EH (cell line): Measurements from ENCODE around the gene NDST3.
"Not testable (repeated sequence)": the region's sequence is repeated elsewhere in the genome, so short reads cannot be mapped to it uniquely, and the experiment has no call there.

ENCODE experiments used
- DNase-seq: peaks from one replicate; pipeline ENCODE4 v3.0.0-alpha.2; 2015; ENCODE audit warnings: low read depth

Gene NDST3

GRCh38 chr4:118273642-118274041, 239.4 kb downstream of the NDST3 start:
- no peak for DNase-seq

GRCh38 chr4:118276580-118276979, 242.3 kb downstream of the NDST3 start:
- DNase-seq, result no peak

- DNase-seq, result no peak
Observed at GRCh38 chr4:118277243-118277642, 243.0 kb downstream of the NDST3 start.

DNA sequence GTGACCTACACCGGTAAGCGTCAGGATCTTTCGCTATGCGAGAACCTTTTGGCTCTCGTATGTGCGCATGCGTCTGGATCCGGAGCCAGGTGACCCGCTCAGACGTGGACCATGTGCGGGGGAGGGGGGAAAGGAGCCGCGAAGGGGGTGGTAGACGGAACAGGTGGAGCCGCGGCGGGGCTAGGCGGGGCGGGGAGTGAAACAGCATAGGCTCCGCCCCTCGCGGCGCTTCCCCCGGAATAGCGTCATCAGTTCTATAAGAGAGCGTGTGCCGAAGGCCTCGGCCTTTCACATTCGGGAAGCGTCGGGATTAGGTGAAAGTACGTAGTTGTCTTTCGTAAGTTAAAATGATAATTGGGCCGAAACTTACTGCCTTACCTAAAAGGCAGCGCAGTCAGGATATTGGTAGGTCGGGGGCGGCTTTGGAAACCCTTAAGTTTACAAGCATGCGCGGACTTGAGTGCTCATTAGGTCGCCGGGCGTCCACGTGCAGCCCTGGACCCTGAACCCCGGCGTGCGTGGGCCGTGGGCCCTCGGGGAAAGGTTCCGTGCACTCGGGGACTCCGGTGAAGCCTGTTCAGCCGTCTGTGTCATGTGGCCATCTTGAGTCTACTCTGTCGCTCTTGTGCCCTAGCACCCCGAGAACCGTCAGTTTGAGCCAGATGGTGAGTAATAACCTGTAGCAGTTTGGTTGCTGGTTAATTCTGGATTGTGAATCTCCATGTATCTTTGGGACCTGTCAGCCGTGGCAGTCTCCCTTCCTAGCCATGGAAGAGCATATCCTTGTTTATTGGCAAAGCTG, 244.4 kb downstream of the NDST3 start:
- peak; percentile 87 for DNase-seq

GRCh38 chr4:118279328-118279727, 245.0 kb downstream of the NDST3 start:
- peak; percentile 7 for DNase-seq

- peak; percentile 6 for DNase-seq
Observed at GRCh38 chr4:118279920-118280432, 245.7 kb downstream of the NDST3 start.

GRCh38 chr4:118280501-118281218, 246.4 kb downstream of the NDST3 start:
- DNase-seq, result peak; percentile 81

GRCh38 chr4:118281611-118282442, 247.5 kb downstream of the NDST3 start:
- DNase-seq, result peak; percentile 85

DNA sequence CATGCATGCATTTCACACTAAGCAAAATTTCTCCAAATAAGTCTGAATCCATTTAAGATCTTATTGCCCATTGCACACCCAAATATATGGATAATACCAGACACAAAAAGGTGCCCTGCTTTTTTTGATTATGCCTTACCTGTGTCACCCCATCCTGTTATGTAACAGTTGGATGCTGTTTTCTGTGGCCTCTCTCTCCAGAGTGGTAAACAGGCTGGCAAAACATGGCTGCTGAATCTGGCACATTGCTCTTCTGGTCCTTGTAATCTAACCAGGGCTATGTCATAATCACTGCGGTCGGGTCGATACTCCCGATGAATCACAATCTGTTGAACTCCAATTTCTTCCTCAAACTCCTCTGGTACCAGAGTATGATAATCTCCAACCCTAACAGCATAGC, 248.4 kb downstream of the NDST3 start:
- peak; percentile 57 for DNase-seq

DNA sequence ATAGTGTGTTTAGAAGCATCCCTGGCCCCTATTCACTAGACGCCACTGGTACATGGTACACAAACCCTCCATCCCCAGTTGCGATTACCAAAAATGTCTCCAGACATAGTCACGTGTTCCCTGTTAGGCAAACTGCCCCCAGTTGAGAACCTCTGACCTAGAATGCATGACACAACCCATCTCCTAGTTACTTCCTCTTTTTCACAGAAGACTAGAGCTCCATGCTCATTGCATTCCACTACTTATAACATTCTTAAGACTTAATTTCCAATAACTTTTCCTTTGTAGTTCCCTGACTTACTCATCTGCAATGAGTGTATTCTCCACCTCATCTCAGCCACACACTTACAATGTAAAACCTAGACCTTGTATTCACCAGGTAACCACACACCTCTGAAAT, 249.9 kb downstream of the NDST3 start:
- no peak for DNase-seq

GRCh38 chr4:118285931-118286330, 251.6 kb downstream of the NDST3 start:
- no peak for DNase-seq

DNA sequence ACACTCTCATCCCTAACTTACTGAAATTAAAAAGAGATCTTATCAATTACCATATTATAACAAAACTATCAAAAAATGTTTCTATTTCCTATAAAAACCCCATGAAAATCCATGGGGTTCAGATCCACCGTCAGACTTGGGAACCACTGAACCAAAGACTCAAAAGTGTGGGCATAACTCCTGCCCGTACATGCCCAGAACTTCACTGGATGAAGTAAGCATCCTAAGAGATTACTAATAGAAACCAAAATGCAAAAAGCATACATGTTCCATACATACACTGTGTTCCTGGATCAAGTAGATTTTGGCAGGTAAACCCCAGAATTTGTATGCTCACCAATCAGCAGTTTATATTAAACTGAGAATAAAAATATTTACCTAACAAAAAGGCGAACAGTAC, 252.4 kb downstream of the NDST3 start:
- DNase-seq, result no peak

GRCh38 chr4:118287711-118288451, 253.6 kb downstream of the NDST3 start:
- DNase-seq, result peak; percentile 76

GRCh38 chr4:118289794-118290193, 255.5 kb downstream of the NDST3 start:
- peak; percentile 97 for DNase-seq

DNA sequence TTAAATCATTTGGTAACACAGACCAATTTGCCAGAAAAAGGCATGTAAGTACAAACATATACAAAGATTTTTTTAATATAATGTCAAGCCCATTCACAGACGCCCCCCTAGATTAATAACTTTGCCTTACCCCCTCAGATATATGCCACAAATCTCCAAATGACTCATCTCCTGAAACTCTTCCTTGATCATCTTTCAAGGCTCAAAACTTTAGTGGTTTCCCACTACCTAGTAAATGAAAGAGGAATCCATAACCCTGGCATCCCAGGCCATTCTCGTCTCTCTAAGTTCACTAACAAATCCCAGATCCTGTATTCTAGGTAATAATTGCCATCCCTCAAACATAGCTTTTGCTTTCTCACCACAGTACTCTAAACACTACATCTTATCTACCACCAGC, 256.7 kb downstream of the NDST3 start:
- DNase-seq, result peak; percentile 57

DNA sequence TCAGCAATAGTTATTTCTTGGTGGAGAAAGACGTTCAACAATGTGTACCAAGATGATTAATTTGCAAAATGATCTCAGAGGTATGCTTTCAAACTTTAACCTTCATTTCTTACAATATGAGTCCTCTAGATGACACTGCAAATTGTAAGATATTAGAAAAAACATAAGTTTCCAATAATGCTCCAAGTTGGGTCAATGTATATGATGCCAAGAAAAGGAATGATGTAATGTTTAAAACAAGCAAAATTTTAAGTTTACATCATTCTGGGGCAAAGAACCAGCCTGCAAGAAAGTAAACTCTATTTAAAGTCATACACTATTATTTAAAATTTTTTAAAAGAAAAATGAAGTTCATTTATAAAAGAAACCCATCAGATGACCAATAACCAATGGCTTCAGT, 262.4 kb downstream of the NDST3 start:
- no peak for DNase-seq

DNA sequence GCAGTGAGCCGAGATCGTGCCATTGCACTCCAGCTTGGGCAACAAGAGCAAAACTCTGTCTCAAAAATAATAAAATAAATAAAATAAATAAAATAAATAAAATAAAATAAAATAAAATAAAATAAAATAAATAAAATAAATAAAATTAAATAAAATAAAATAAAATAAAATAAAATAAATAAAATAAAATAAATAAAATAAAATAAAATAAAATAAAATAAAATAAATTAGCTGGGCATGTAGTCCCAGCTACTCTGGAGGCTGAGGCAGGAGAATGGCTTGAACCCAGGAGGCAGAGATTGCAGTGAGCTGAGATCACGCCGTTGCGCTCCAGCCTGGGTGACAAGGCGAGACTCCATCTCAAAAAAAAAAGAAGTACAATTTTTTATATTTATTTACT, 265.3 kb downstream of the NDST3 start:
- DNase-seq, result not testable (repeated sequence)

DNA sequence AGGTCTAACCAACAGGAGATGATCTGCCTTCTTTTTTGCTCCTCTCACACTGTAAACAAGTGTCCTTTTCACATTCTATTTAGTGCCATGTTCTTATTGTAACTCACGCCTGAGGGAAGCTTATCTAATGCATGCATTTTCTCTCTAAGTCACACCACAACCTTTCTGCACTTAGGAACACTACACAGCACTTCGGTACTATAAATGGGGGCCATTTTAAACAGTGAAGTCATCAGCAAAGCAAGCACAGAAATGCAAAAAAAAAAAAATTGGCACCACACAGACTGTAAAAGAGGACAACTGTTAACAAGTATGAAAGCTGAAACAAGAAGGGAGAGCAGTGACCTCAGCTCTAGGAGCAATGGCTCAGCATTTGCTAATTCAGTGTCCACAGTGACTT, 273.4 kb downstream of the NDST3 start:
- no peak for DNase-seq
